T-cell (primary cell): ENCODE results near the gene SPTBN2. TPM values are rescaled to one million over a fixed set of nuclear protein-coding genes. Genes with fewer than 3 reads are reported as not detected.
A peak's percentile ranks its signal among the peaks of the same experiment; 100 is the strongest.

ENCODE experiments used
- ATAC-seq, 4 experiments: fragments of 200-7000 bp in 3 of 4; fragments of 150-1000 bp in 1 of 4; cut with Tn5 transposase; replicated peaks in 1 of 4; 1 replicate in 3 of 4; 2 replicates in 1 of 4; pipeline ENCODE4 v1.10.0; 2021; ENCODE audit warnings: moderate library complexity in 3 of 4, mild to moderate bottlenecking in 2 of 4, moderate number of reproducible peaks in 1 of 4
- CTCF ChIA-PET, 2 donors: fragments of 300-600 bp; sonication (Branson Sonifier 250); formaldehyde crosslinking; loops; one replicate each; lab custom pipeline; 2022; ENCODE audit warnings: antibody characterized with exemption in 2 of 2; lab: Charles Lee
- POLR2A ChIA-PET, 2 donors: fragments of 300-600 bp; sonication (Branson Sonifier 250); formaldehyde crosslinking; loops; one replicate each; lab custom pipeline; 2022; ENCODE audit warnings: antibody characterized with exemption in 2 of 2; lab: Charles Lee
- DNase-seq, 35 experiments: peaks; one replicate each; pipeline versions ENCODE4 v3.0.0 to v3.0.0-alpha.2; 2013 to 2023
- H3K27ac ChIP-seq: one replicate; pipeline ENCODE4 v1.5.1; 2013; ENCODE audit warnings: low read length
- H3K27me3 ChIP-seq, 2 experiments: replicated peaks in 1 of 2; 1 replicate in 1 of 2; 2 replicates in 1 of 2; pipeline versions ENCODE4 v1.6.1 to v1.7.0; 2013; ENCODE audit warnings: low read length in 1 of 2, mixed read lengths in 1 of 2; ENCODE audit not compliant: control insufficient read depth in 2 of 2, insufficient read depth in 2 of 2; ENCODE audit errors: extremely low read depth in 1 of 2
- H3K36me3 ChIP-seq, 2 donors: 1 replicate in 1 of 2; 2 replicates in 1 of 2; pipeline versions ENCODE4 v1.6.1 to v1.7.0; 2013; ENCODE audit warnings: low read length in 1 of 2; ENCODE audit not compliant: control insufficient read depth in 2 of 2, insufficient read depth in 1 of 2; ENCODE audit errors: extremely low read depth in 1 of 2
- H3K4me1 ChIP-seq, 2 experiments: 1 replicate in 1 of 2; 2 replicates in 1 of 2; pipeline versions ENCODE4 v1.6.1 to v1.7.0; 2013; ENCODE audit warnings: low read length in 2 of 2, mixed read lengths in 1 of 2; ENCODE audit not compliant: insufficient read depth in 2 of 2, control insufficient read depth in 1 of 2; ENCODE audit errors: extremely low read depth in 1 of 2
- H3K4me3 ChIP-seq, 2 donors: 1 replicate in 1 of 2; 2 replicates in 1 of 2; pipeline versions ENCODE4 v1.5.1 to v1.7.0; 2013; ENCODE audit warnings: mild to moderate bottlenecking in 2 of 2, low read length in 1 of 2, moderate library complexity in 1 of 2; ENCODE audit not compliant: control insufficient read depth in 1 of 2; ENCODE audit errors: extremely low read depth in 1 of 2
- H3K9me3 ChIP-seq: 2 replicates; pipeline ENCODE4 v1.7.0; 2013
- H3K27ac Mint-ChIP-seq, 2 donors: one replicate each; pipeline ENCODE4 v1.8.0; 2020 to 2021; ENCODE audit warnings: mild to moderate bottlenecking in 2 of 2, mixed read lengths in 2 of 2
- H3K27me3 Mint-ChIP-seq, 2 donors: one replicate each; pipeline ENCODE4 v1.8.0; 2021 to 2022; ENCODE audit warnings: mixed read lengths in 2 of 2
- H3K36me3 Mint-ChIP-seq: one replicate; pipeline ENCODE4 v1.8.0; 2021; ENCODE audit warnings: mixed read lengths
- H3K4me1 Mint-ChIP-seq, 3 donors: one replicate each; pipeline ENCODE4 v1.8.0; 2020 to 2022; ENCODE audit warnings: mixed read lengths in 3 of 3, mild to moderate bottlenecking in 1 of 3
- H3K4me3 Mint-ChIP-seq, 3 donors: one replicate each; pipeline ENCODE4 v1.8.0; 2020 to 2022; ENCODE audit warnings: mild to moderate bottlenecking in 3 of 3, mixed read lengths in 3 of 3, moderate library complexity in 3 of 3
- H3K9me3 Mint-ChIP-seq, 3 donors: one replicate each; pipeline ENCODE4 v1.8.0; 2020 to 2022; ENCODE audit warnings: mixed read lengths in 3 of 3
- WGBS: methylation state at CpG from one replicate; pipeline ENCODE4 v1.1.5; 2013; ENCODE audit warnings: missing lambda C conversion rate; ENCODE audit not compliant: insufficient coverage; 5-methylcytosine and 5-hydroxymethylcytosine counted together
- total RNA-seq, 35 experiments: library from RNA in 6 of 35; stranded (reverse) in 6 of 35; fragments of 120-200 nt in 1 of 35; gene quantifications; one replicate each; pipeline versions ENCODE4 v1.2.1 to v1.2.4 and lab custom pipeline; 2013 to 2026

SPTBN2 gene
- total RNA-seq, 5 donors from 2014 or later (not counting 1 experiment from before 2014, with no cell fraction given): 0.13 to 1.1 (median 0.60) TPM; not detected in 1

DNA sequence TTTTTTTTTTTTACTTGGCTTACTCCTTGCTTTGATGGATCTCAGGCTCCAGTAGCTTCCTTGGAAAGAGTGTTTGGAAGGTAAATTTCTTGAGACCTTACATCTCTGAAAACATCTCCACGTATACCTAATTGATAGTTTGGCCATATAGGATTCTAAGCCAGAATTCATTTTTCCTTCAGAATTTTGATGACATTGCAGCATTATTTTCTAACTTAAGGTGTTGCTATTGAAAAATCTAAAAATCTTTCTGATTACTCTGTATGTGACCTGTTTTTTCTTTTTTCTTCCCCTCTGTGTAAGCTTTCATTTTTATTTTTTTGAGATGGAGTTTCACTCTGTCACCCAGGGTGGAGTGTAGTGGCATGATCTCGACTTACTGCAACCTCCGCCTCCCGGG, 23.1 kb upstream of the SPTBN2 start:
- H3K4me3 Mint-ChIP-seq: no peak overlapping the region
- H3K27me3 Mint-ChIP-seq: no peaks in the 10 kb centered on the region

DNA sequence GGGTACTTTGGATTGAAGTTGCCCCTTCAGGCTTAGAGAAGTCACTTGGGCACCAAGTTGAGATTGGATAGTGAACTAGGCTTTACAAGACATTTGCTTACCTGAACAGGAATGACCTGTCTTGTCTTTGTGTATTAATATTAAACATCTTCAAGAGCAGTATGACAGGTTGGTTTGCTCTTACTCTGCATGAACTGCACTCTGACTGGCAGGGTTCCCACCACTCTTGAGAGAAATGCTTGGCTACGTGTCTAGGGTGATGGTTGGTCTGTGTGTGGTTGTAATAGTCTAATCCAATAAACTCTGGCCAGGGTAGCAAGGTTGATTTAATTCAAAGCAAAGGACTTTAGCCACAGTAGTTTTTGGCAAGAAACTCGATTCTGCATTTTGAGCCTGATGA, 20.1 kb upstream of the SPTBN2 start:
- no peak overlapping the region for H3K27ac Mint-ChIP-seq

More for the DNA sequence above, 23.1 kb upstream of the SPTBN2 start:
- Mint-ChIP-seq H3K27ac (no peak overlapping the region), H3K9me3 (no peaks in the 10 kb centered on the region), H3K4me1 (peaks cover 0 to 2% (median 0%) of the 10 kb centered on the region in 3 donors), H3K36me3 (no peaks in the 10 kb centered on the region)
- no peak overlapping the region for H3K27ac ChIP-seq
- H3K9me3 ChIP-seq: no peaks in the 10 kb centered on the region
- POLR2A ChIA-PET: interaction anchor here in 1 of 2 donors (0.7 kb wide), 1 partner anchor 48 kb away, joined by 5 read pairs; no protein-coding TSS in a partner anchor
- no peak for DNase-seq
- no CpG with 5 or more reads among the region's 4 CpGs for WGBS
- no peaks in the 10 kb centered on the region for H3K36me3 ChIP-seq
- H3K27me3 ChIP-seq: no peaks in the 10 kb centered on the region
- H3K4me1 ChIP-seq: no peaks in the 10 kb centered on the region
- ATAC-seq: no peak
- CTCF ChIA-PET: no interaction called here
- H3K4me3 ChIP-seq: no peak overlapping the region

DNA sequence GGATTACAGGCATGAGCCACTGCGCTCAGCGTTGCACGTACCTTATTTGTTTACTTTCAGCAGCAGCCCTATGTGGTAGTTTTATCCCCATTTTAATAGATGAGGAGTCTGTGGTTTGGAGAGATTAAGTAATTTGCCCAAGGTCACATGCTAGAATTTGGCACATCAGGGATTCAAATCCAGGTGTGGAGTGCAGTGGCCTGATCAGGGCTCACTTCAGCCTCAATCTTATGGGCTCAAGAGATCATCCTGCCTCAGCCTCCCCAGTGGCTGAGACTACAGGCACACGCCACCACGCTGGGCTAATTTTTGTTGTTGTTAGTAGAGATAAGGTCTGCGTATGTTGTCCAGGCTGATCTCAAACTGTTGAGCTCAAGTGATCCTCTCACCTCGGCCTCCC, 18.5 kb upstream of the SPTBN2 start:
- Mint-ChIP-seq H3K9me3 (no peaks in the 10 kb centered on the region), H3K4me3 (no peak overlapping the region), H3K4me1 (peaks cover 4 to 9% (median 9%) of the 10 kb centered on the region in 3 donors), H3K27me3 (no peaks in the 10 kb centered on the region), H3K27ac (no peak overlapping the region), H3K36me3 (no peaks in the 10 kb centered on the region)
- ATAC-seq: no peak
- DNase-seq: no peak
- Histone ChIP-seq H3K36me3 (no peaks in the 10 kb centered on the region), H3K27ac (no peak overlapping the region), H3K4me3 (no peak overlapping the region), H3K4me1 (peaks cover 0 to 21% of the 10 kb centered on the region in 2 experiments), H3K27me3 (peaks cover 0 to 5% of the 10 kb centered on the region in 2 experiments), H3K9me3 (no peaks in the 10 kb centered on the region)
- WGBS: 100% methylated on average over 2 of the region's 7 CpGs
- ChIA-PET POLR2A (interaction anchor here in 1 of 2 donors (0.6 to 0.7 kb wide), 2 partner anchors 17 to 357 kb away, joined by 3 read pairs; no protein-coding TSS in a partner anchor), CTCF (no interaction called here)

More for the DNA sequence above, 20.1 kb upstream of the SPTBN2 start:
- peaks cover 4 to 9% (median 7%) of the 10 kb centered on the region in 3 donors for H3K4me1 Mint-ChIP-seq
- Histone ChIP-seq H3K27me3 (peaks cover 0 to 3% of the 10 kb centered on the region in 2 experiments), H3K36me3 (no peaks in the 10 kb centered on the region), H3K4me1 (peaks cover 0 to 14% of the 10 kb centered on the region in 2 experiments), H3K4me3 (no peak overlapping the region), H3K27ac (no peak overlapping the region), H3K9me3 (no peaks in the 10 kb centered on the region)
- no peak overlapping the region for H3K4me3 Mint-ChIP-seq
- ChIA-PET CTCF (interaction anchor here in 1 of 2 donors (0.6 kb wide), 1 partner anchor 348 kb away, joined by 4 read pairs; no protein-coding TSS in a partner anchor), POLR2A (no interaction called here)
- no peaks in the 10 kb centered on the region for H3K9me3 Mint-ChIP-seq
- H3K27me3 Mint-ChIP-seq: no peaks in the 10 kb centered on the region
- no peak for ATAC-seq
- WGBS: no CpG with 5 or more reads among the region's 2 CpGs
- no peak for DNase-seq
- H3K36me3 Mint-ChIP-seq: no peaks in the 10 kb centered on the region

DNA sequence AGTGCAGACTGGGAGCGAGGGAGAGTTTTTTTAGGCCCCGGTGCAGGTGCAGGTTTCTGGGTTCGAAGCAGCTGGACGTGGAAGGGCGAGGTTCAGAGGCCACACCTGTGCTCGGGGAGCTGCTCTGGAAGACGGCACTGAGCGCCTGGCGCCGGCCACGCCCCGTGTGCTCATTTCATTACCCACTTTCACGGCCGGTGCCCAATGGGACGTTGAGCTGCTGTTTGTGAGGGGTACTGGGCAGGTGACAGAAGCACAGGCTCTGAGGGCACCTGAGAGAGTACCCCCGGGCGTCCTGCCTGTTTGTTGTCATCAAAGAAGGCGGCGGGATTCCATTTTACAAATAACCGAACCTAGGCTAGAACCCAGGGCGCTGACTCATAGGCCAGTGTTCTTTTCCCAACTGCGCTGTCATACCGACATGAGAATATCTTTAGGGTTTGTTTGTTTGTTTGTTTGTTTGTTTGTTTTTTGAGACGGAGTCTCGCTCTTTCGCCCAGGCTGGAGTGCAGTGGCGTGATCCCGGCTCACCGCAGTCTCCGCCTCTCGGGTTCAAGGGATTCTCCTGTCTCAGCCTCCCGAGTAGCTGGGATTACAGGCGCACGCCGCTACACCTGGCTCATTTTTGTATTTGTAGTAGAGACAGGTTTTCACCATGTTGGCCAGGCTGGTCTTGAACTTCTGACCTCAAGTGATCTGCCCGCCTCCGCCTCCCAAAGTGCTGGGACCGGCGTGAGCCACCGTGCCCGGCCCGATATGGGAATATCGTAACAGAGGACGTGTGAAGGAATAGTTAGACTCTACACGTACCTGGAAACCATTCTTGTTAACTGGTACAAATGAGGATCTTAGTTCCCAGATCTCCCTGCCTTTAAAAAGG, 16.6 kb upstream of the SPTBN2 start:
- ChIA-PET CTCF (no interaction called here), POLR2A (interaction anchor here (0.6 kb wide), 2 partner anchors 169 to 872 kb away, joined by 4 to 11 read pairs; no protein-coding TSS in a partner anchor)
- Mint-ChIP-seq H3K36me3 (no peaks in the 10 kb centered on the region), H3K27me3 (no peaks in the 10 kb centered on the region), H3K4me3 (peak overlapping the region; percentile 90 to 94 (median 91)), H3K27ac (peak overlapping the region in 1 of 2 donors; percentile 28), H3K9me3 (peaks cover 0 to 6% (median 5%) of the 10 kb centered on the region in 3 donors), H3K4me1 (peaks cover 4 to 9% (median 9%) of the 10 kb centered on the region in 3 donors)
- peaks cover 0 to 21% of the 10 kb centered on the region in 2 experiments for H3K4me1 ChIP-seq
- 58% methylated on average over 36 of the region's 45 CpGs for WGBS
- H3K27me3 ChIP-seq: peaks cover 0 to 5% of the 10 kb centered on the region in 2 experiments
- peak; percentile 14 to 32 (median 20) for ATAC-seq
- H3K9me3 ChIP-seq: no peaks in the 10 kb centered on the region
- peak in 21 of 35 experiments; percentile 8 to 60 (median 23) for DNase-seq
- H3K4me3 ChIP-seq: peak overlapping the region; percentile 57 to 92
- H3K36me3 ChIP-seq: no peaks in the 10 kb centered on the region
- no peak overlapping the region for H3K27ac ChIP-seq

DNA sequence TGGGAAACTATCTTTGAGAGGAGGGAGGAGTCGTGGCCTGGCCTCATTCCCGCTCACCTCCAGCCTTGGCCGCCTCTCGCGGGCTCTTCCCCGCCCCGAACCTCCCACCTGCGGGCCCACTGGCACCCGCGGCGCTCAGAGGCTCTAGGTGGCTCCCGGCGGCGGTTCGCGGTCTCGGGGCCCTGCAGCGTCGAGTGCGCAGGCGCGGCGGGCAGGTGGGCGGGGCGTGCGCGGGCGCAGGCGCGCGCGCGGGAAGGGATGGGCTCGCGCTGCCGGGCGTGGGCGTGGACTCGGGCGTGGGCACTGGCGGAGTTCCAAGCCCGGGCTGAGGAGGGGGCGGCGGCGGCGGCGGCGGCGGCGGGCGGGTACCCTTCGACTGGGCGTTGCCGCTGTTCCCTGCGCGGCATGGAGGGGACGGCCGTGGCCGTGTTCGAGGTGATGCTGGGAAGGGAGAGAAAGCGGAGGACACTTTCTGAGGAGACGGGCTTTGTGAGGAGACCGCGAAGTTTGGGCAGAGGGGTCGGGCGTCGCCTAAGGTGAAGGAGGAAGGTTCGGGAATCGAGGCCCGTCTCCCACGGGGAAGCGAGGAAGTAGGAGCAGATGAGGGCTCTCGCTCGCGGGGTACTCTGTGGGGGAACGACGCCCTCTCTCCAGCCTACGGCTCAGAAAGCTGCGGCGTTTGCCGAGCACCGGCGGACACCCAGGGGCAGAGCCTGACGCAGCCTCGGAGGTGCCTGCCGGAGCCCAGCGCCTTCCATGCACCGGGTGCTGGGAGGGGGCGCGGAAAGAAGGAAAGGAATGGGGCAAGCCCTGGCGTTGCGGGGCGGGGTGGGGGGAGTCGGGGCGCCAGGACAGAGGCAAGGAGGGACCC, 15.7 kb upstream of the SPTBN2 start:
- Histone ChIP-seq H3K27ac (peak overlapping the region; percentile 49), H3K4me1 (peaks cover 0 to 21% of the 10 kb centered on the region in 2 experiments), H3K9me3 (no peaks in the 10 kb centered on the region), H3K27me3 (peaks cover 0 to 5% of the 10 kb centered on the region in 2 experiments), H3K36me3 (no peaks in the 10 kb centered on the region), H3K4me3 (peak overlapping the region; percentile 86 to 92)
- no peaks in the 10 kb centered on the region for H3K36me3 Mint-ChIP-seq
- peaks cover 0 to 6% (median 5%) of the 10 kb centered on the region in 3 donors for H3K9me3 Mint-ChIP-seq
- CTCF ChIA-PET: no interaction called here
- under 1% methylated on average over 92 of the region's 95 CpGs for WGBS
- no peaks in the 10 kb centered on the region for H3K27me3 Mint-ChIP-seq
- peaks cover 4 to 9% (median 9%) of the 10 kb centered on the region in 3 donors for H3K4me1 Mint-ChIP-seq
- peak overlapping the region; percentile 90 to 94 (median 91) for H3K4me3 Mint-ChIP-seq
- DNase-seq: peak; percentile 70 to 96 (median 84)
- POLR2A ChIA-PET: interaction anchor here in 1 of 2 donors (0.6 kb wide), 1 partner anchor 168 kb away, joined by 11 read pairs; no protein-coding TSS in a partner anchor
- peak overlapping the region; percentile 73 to 77 for H3K27ac Mint-ChIP-seq
- ATAC-seq: peak; percentile 89 to 93 (median 90)
